GM18508 (cell line): ENCODE measurements around the gene XCL2.

Experiments
- ATAC-seq: cut with Tn5 transposase; IDR thresholded peaks from one replicate; pipeline ENCODE4 v1.9.1; 2021; ENCODE audit warnings: moderate number of reproducible peaks; ENCODE audit not compliant: insufficient read depth, unreplicated experiment

The XCL2 gene

GRCh38 chr1:168491527-168492164 lies 52.2 kb downstream of the XCL2 start:
- no peak for ATAC-seq
